Breast epithelium (tissue), 3 donors: ENCODE measurements around the gene MRTFB.

Experiments
- CTCF ChIP-seq, 3 donors: fragments of 450-650 bp; IDR thresholded peaks; one replicate each; pipeline ENCODE4 v1.5.1; 2016 to 2017; ENCODE audit warnings: antibody characterized with exemption in 3 of 3, mild to moderate bottlenecking in 3 of 3, moderate library complexity in 3 of 3
- POLR2A ChIP-seq: fragments of 450-650 bp; IDR thresholded peaks from one replicate; pipeline ENCODE4 v1.6.1; 2016; ENCODE audit warnings: antibody characterized with exemption, mild to moderate bottlenecking, moderate library complexity

- no peak for TF ChIP-seq CTCF (IDR thresholded peaks at IDR 0.05)
- TF ChIP-seq POLR2A: no peak
Observed at GRCh38 chr16:14175086-14175485, 104.0 kb downstream of the MRTFB start.
